ENCODE data around the gene PLK5.
A peak's percentile ranks its signal among the peaks of the same experiment; 100 is the strongest.

The PLK5 gene

GRCh38 chr19:1510442-1510806 lies 13.5 kb upstream of the PLK5 start:
- no peak for DNase-seq (ENCODE audit: low spot score)
- in situ Hi-C loops (cut with MboI; ENCODE audit: low pct_unique_long_range_greater_than_20kb, low sequenced_read_pairs, unreplicated experiment): no loop called here
- no peak for TF ChIP-seq CTCF (IDR thresholded peaks at IDR 0.05; ENCODE audit: extremely low read depth, insufficient read depth, missing control alignments)

- in situ Hi-C loops (cut with MboI; ENCODE audit: low pct_unique_long_range_greater_than_20kb, low sequenced_read_pairs, unreplicated experiment): no loop called here
- DNase-seq (ENCODE audit: low spot score): no peak
These were observed 13.1 kb upstream of the PLK5 start for GRCh38 chr19:1510807-1511206.

GRCh38 chr19:1511318-1512317 lies 12.3 kb upstream of the PLK5 start:
- TF ChIP-seq CTCF (IDR thresholded peaks at IDR 0.05; ENCODE audit: extremely low read depth, insufficient read depth, missing control alignments): no peak
- no peak for DNase-seq (ENCODE audit: low spot score)

More at GRCh38 chr19:1510807-1511206, 13.1 kb upstream of the PLK5 start:
- TF ChIP-seq CTCF (IDR thresholded peaks at IDR 0.05; ENCODE audit: extremely low read depth, insufficient read depth, missing control alignments): no peak

GRCh38 chr19:1512671-1513498 lies 11.0 kb upstream of the PLK5 start, which contains the start of gene ADAMTSL5:
Gene ADAMTSL5, minus strand, starts transcription at chr19:1513019. Its CDS starts 2,076 bp downstream, at chr19:1510943.
- DNase-seq (ENCODE audit: low spot score): peak; percentile 90
- in situ Hi-C loops (cut with MboI; ENCODE audit: low pct_unique_long_range_greater_than_20kb, low sequenced_read_pairs, unreplicated experiment): no loop called here
- peak; percentile 55 for TF ChIP-seq CTCF (IDR thresholded peaks at IDR 0.05; ENCODE audit: extremely low read depth, insufficient read depth, missing control alignments)

More at GRCh38 chr19:1511318-1512317, 12.3 kb upstream of the PLK5 start:
- in situ Hi-C loops (cut with MboI; ENCODE audit: low pct_unique_long_range_greater_than_20kb, low sequenced_read_pairs, unreplicated experiment): no loop called here

- peak; percentile 77 for TF ChIP-seq CTCF (IDR thresholded peaks at IDR 0.05; ENCODE audit: extremely low read depth, insufficient read depth, missing control alignments)
- in situ Hi-C loops (cut with MboI; ENCODE audit: low pct_unique_long_range_greater_than_20kb, low sequenced_read_pairs, unreplicated experiment): no loop called here
- peak; percentile 79 for DNase-seq (ENCODE audit: low spot score)
These were observed 10.2 kb upstream of the PLK5 start for GRCh38 chr19:1513499-1514294.

GRCh38 chr19:1514295-1514661 lies 9.6 kb upstream of the PLK5 start:
- TF ChIP-seq CTCF (IDR thresholded peaks at IDR 0.05; ENCODE audit: extremely low read depth, insufficient read depth, missing control alignments): no peak
- no peak for DNase-seq (ENCODE audit: low spot score)
- in situ Hi-C loops (cut with MboI; ENCODE audit: low pct_unique_long_range_greater_than_20kb, low sequenced_read_pairs, unreplicated experiment): no loop called here

All from GM13977 (cell line).